GM18499 (cell line): ENCODE measurements around the gene MYBPHL.

Experiments
- ATAC-seq: cut with Tn5 transposase; IDR thresholded peaks from one replicate; pipeline ENCODE4 v1.9.1; 2021; ENCODE audit warnings: moderate number of reproducible peaks; ENCODE audit not compliant: insufficient read depth, unreplicated experiment

MYBPHL gene

DNA sequence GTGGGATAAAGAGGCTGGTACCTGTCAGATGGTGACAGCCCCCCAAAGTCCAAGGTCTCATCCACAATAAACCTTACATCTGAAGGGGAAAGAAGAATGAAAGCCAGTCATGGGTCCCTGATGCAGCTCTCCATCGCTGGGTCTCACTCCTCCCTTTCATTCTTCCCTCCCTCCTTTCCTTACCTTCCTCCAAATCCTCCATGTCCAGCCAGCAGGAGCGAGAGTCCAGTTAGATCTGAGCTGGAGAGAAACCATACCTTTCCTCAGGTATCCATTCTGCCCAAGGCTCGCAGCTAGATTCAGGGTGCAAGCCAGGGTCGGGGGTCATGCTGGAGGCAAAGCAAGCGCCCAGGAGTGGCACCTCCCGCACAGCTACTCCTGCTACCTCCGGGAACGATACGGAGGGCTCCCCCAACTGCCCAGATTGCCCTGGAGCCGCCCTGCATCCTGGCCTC lies 24.3 kb downstream of the MYBPHL start:
- ATAC-seq, result no peak

DNA sequence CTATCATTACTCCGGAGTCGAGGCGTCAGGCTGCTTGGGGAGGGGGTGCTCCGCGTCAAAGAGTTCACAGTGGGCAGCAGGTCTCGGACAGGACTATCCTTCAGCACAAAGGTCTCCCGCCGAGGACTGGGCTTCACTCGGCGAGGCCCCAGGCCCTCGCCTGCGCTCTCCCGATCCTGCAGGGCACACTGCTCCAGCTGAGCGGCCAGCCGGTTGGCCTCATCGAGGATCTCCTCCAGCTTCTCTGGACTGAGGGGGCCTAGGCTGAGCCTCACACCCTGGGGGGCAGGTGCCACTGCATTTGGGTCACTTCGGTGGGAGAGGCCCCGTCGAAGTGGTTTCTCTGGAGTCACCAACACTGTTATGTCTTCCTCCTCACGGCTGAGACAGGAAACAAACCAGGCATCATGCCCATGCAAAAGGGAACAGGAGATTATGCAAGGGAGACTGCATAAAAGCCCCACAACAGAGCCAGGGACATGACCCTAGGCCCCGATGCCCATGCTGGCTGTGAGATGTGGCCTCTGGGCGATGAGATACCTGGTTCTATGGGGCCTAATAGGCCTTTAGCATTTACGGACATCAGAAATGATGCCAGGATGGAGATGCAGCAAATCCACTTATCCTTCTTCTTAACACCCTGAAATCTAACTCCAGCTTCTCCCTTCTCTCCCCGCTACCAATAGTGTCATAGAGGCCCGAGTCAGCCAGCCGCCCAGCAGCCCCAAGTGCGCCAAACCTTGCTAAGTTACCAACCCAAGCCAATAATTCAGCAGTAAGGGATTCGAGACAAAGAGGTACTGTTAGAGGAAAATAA lies 24.9 kb downstream of the MYBPHL start:
- ATAC-seq, result no peak

DNA sequence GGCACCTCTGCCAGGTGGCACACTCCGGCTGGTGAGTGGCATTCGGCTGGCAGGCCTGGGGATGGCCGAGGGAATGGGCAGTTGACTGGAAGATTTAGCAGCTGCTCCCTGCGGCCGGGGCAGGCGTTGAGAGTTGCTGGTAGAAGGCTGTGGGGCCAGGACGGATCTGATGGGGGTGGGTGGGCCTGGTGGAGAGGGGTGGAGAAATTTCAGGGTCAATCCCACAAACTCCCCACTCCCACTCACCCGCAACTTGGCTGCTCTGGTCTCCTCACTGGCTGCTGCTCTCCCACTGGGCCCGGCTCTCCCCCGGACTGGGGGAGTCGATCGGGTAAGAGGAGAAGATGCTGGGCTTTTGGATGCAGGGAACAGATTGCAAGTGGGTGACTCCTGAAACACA lies 25.9 kb downstream of the MYBPHL start:
- no peak for ATAC-seq

DNA sequence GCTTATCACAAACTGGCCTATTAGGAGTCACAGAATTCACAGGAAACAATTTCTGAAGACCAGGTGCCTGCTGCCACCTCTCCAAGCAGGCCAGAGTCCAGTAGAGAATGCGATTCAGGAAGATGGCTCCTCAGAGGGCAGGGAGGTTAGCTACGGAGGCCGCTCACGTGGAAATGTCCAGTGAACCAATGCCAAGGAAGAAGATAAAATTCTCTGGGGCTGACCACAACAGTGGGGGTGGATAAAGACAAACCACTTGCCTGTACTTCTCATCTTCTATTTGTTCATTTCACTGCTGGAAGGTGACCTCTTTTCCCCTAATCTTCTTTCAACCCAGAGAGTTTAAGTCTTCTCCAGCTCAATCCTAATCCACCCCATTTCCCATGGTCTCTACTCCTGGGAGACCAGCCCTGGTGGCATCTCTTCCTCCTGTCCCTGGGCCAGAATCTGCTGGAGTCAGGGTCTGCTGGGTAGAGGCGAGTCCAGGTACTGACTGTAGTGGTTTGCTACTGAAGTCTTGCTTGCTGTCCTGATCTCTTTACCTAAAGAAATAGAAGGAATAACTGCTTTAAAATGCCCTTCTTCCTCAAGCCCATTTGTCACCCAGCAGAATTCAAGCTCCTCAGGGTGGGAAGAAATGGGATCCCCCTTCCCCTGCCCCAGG lies 27.1 kb downstream of the MYBPHL start:
- ATAC-seq, result no peak

DNA sequence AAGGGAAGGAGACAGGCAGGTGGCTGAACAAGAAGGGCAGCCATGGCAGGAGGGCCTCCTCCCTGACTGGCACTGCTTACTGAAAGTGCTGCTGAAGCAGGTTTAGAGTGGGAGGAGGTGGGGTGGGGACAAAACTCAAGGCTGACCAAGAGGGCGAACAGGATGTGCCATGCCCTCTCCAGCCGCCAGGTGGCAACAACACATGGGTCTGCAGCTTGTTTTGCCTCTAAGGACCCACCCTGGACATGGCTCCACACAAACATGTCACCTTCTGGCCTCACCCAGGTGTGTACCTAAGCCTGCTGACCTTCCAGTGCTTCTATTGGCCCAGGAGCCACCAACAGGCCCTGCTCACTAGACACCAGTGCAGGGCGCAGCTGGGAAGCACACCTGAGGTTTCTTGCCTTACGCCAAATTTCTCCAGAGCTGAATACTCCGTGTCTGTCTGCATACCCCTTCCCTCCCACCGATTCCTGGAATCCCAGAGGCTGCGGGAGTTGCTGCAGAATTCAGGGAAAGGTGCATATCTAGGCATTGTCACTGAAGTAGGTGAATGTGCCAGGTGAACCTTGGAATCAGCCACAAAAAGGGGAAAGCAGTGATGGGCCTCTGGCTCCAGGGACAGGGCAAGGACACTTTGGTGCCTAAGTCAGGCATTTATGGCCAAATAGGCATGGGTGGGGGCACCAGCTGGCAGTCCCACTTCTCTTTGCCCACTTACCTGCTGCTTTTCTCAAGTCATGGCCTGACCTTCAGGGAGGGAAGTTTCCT lies 29.2 kb downstream of the MYBPHL start:
- ATAC-seq, result no peak

DNA sequence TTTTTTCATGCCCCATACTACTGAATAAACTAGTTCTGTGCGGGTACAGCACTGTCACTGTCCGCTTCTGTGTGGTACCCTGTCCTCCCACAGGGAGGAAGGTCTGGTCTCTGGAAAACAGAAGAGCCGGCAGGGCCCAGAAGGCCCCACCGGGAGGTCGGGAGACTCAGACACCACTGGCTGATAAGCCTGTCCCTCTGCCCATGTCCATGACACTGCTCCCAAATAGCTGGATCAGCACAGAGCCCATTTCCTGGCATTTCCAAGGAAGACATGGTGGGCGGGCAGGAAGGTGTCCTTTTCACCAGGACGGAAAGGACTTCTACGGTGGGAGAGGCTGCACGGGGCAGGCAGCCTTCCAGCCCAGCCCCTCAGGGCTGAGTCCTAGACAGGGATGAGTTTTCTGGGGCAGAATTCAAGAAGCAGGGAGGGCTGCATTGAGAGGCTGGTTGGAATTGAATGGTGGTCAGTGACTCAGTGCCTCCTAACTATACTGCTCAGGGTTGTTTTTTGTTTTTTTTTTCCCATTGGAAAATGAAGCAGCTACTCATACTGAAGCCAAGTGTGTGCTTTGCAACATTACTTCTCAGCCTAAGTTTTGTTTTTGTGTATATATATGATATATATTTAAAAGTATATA lies 31.0 kb downstream of the MYBPHL start:
- no peak for ATAC-seq

DNA sequence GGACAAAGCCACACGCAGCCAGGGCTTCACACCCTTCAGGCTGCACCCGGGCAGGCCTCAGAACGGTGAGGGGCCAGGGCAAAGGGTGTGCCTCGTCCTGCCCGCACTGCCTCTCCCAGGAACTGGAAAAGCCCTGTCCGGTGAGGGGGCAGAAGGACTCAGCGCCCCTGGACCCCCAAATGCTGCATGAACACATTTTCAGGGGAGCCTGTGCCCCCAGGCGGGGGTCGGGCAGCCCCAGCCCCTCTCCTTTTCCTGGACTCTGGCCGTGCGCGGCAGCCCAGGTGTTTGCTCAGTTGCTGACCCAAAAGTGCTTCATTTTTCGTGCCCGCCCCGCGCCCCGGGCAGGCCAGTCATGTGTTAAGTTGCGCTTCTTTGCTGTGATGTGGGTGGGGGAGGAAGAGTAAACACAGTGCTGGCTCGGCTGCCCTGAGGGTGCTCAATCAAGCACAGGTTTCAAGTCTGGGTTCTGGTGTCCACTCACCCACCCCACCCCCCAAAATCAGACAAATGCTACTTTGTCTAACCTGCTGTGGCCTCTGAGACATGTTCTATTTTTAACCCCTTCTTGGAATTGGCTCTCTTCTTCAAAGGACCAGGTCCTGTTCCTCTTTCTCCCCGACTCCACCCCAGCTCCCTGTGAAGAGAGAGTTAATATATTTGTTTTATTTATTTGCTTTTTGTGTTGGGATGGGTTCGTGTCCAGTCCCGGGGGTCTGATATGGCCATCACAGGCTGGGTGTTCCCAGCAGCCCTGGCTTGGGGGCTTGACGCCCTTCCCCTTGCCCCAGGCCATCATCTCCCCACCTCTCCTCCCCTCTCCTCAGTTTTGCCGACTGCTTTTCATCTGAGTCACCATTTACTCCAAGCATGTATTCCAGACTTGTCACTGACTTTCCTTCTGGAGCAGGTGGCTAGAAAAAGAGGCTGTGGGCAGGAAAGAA lies 32.0 kb downstream of the MYBPHL start:
- ATAC-seq, result no peak

DNA sequence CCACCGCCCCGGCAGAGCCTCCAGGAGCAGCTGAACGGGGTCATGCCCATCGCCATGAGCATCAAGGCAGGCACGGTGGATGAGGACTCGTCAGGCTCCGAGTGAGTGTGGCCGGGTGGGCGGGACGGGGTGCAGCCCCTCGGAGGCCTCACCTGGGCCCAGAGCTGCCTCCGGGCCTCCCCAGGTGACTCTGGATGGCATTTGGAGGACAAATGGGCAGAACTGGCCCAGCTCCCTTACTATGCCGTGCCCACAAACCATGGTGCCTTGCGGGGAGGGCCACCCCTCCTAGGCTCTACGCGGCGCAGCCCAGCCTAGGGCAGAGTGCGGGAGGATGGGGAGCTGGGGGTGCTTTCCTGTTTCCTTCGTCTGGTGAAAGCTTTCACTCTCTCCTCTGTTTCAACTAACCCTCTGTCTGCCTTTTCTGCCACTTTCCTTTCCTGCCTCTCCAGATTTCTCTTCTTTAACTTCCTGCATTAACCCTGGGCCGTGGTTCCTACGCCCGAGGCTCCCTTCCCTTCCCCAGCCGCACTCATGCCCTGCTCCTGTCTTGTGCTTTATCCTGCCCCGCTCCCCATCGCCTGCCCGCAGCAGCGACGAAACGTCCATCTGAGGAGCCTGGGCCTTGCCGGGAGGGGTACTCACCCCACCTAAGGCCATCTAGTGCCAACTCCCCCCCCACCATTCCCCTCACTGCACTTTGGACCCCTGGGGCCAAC lies 33.1 kb downstream of the MYBPHL start:
- ATAC-seq, result no peak

DNA sequence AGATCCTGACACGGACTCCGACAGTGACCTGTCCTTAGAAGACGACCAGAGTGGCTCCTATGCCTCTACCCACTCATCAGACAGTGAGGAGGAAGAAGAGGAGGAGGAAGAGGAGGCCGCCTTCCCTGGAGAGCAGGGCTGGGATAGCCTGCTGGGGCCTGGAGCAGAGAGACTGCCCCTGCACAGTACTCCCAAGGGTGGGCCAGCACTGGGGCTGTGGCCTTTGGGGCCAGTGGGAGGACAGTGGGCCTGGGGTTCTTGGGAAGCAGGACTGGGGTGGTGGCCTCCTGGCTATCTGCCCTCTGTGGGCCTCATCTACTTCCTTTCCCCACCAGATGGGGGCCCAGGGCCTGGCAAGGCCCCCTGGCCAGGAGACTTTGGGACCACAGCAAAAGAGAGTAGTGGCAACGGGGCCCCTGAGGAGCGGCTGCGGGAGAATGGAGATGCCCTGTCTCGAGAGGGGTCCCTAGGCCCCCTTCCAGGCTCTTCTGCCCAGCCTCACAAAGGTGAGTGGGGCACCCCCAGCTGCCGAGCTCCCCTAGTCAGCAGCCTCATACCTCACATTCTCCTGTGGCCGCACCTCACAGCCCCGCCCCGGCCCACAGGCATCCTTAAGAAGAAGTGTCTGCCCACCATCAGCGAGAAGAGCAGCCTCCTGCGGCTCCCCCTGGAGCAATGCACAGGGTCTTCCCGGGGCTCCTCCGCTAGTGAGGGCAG lies 33.8 kb downstream of the MYBPHL start:
- ATAC-seq, result no peak

DNA sequence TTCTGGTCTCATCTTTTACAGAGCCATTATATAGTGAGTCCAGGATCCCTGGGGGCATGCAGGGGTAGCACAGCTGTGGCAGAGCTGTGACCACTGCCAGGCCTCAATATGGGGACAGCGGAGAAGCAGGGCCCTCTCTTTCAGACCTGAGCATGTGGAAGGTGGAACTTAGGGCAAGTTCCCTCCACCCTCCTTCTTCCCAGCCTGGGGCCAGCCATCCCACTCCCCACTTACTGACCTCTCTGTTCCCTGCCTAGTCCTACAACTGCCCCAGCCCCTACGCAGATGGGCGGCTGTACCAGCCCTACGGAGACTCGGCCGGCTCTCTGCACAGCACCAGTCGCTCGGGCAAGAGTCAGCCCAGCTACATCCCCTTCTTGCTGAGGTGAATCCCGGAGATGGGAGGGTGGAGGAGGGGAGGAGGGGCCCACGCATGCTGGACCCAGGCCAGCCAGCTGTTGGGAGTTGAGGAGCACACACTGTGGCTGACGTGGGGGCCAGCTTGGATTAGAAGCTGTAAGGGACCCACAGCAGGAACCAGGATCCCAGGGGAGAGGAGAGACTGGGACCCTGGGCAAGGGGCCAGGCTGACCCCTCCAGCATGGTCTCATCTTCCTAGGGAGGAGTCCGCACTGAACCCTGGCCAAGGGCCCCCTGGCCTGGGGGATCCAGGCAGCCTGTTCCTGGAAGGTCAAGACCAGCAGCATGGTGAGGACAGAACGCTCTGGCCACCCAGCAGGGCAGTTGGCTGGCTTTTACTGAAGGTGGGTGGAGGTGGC lies 34.6 kb downstream of the MYBPHL start:
- no peak for ATAC-seq

DNA sequence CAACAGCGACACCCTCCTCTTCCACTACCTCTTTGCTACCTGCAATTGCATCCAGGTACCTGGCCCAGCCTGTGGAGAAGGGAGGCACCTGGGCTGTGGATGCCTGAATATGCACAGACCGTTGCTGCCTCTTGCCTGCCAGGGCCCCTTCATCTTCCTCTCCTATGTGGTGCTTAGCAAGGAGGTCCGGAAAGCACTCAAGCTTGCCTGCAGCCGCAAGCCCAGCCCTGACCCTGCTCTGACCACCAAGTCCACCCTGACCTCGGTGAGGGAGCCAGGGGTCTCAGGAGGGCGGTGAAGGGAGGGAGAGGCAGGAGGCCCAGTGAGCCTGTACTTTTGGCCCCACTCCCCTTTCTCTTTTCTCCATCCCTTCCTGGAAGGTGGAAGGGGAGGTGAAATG lies 35.4 kb downstream of the MYBPHL start:
- no peak for ATAC-seq

DNA sequence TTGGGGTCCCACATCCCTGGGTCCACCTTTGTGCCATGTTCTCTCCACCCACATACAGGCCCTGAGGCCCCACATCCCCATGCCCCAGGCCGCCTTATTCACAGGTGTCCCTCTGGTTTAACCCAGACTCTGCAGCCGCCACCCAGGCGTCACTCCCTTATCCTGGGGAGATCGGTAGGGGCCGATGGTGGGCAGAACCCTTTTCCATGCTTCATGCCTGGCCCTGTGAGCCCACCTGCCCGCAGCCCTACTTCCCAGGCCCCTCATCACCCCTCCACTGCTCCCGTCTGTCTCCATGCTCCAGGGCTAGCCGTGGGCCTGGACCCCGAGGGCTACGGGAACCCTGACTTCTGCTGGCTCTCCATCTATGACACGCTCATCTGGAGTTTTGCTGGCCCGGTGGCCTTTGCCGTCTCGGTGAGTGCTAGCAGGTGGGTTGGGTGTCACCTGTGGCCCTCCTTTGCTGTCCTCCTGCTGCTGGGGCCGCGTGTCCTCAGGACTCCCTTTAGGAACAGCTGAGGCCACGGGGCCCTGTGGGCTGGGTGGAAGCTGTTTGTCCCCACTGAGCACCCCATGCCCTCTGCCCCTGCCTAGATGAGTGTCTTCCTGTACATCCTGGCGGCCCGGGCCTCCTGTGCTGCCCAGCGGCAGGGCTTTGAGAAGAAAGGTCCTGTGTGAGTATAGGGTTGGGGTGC lies 36.0 kb downstream of the MYBPHL start:
- ATAC-seq, result no peak

DNA sequence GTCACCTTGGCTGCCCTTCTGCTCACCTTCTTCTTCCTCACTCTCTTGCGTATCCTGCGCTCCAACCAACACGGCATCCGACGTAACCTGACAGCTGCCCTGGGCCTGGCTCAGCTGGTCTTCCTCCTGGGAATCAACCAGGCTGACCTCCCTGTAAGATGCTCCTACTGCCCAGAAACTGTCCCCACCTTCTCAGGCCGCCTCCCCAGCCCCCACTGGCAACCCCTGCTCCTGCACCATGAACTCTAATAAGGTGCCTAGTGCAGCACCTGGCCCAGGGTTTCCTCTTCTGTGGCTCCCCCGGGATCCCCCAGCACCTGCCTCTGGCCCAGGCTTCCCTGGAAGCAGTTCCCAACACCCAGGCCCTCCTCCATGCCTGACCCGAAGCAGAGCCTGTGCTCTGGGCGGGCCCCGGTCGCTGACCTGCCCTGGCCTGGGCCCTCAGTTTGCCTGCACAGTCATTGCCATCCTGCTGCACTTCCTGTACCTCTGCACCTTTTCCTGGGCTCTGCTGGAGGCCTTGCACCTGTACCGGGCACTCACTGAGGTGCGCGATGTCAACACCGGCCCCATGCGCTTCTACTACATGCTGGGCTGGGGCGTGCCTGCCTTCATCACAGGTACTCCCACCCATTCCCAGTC lies 36.7 kb downstream of the MYBPHL start:
- ATAC-seq, result no peak

DNA sequence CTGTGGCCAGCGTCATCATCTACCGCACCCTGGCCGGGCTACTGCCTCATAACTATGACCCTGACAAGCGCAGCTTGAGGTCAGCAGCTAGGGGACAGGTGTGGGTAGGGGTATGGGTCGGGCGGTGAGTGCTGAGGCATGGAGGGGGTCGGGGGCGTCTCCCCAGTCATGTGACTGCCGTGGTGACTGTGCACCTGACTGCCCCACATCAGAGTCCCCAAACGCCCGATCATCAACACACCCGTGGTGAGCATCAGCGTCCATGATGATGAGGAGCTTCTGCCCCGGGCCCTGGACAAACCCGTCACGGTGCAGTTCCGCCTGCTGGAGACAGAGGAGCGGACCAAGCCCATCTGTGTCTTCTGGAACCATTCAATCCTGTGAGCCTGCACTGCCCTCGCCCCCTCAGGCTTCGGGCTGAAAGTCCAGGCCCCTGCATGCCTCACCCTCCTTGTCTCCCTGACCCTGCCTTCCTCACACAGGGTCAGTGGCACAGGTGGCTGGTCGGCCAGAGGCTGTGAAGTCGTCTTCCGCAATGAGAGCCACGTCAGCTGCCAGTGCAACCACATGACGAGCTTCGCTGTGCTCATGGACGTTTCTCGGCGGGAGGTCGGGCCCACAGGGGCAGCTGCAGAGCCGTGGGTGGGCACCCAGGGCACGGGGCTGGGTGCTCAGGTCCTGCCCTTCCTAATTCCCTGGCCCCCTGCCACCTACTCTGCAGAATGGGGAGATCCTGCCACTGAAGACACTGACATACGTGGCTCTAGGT lies 37.4 kb downstream of the MYBPHL start:
- no peak for ATAC-seq

DNA sequence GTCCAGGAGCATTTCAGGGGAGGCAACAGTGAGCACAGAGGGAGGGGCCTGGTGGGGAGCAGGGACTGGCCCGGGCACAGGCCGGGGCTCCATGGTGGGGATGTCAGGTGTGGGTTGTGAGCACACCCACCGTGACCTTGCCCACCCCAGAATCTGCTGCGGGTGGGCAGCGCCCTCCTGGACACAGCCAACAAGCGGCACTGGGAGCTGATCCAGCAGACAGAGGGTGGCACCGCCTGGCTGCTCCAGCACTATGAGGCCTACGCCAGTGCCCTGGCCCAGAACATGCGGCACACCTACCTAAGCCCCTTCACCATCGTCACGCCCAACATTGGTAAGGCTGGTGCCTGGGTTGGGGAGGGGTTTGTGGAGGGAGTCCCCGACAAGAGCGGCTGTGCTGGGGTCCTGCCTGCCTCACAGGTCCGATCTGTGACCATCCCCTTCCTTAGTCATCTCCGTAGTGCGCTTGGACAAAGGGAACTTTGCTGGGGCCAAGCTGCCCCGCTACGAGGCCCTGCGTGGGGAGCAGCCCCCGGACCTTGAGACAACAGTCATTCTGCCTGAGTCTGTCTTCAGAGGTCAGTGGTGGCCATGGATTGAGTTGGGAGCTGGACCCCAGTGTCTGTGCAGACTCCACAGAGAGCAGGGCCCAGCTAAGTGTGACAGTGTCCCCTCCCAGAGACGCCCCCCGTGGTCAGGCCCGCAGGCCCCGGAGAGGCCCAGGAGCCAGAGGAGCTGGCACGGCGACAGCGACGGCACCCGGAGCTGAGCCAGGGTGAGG lies 38.2 kb downstream of the MYBPHL start:
- ATAC-seq, result no peak
